ENCODE measurements around the gene ZNF227. TPM values are rescaled to one million over a fixed set of nuclear protein-coding genes. Genes with fewer than 3 reads are reported as not detected.
"Not testable (repeated sequence)": the region's sequence is repeated elsewhere in the genome, so short reads cannot be mapped to it uniquely, and the experiment has no call there.

ZNF227 gene
- total RNA-seq, 2 experiments from 2014 or later: 16.2 to 17.2 TPM

DNA sequence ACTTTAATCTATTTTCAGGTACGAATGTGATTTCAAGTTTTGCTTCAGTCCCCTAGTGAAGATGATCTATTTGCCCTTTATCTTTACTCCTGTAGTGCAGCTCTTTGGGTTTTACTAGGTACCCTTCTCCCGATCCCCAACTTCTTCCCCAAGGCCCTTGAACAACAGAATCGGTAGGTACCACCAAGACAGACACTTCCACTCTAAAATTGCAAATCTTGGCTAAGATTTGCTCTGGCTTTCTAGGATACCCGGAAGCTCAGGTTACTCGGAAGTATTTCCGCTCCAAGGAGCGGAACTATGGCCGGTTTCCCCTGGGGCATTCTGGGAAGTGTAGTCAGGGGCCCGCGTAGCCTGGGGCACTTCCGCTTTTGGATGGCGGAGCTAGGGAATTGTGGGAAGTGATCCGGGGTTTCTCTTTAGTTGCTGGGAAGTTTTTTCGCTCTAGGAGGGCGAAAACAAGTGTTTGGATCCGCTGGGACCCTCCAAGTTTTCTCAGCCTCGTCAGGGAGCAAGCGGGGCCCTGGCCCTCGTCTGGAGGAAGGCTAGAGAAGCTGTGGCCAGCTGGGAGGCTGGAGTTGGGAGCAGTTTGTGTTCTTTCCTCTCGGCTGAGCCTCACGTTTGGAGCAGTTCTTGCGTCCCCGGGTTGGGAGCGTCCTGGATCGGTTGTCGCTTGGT, 5.1 kb upstream of the ZNF227 start:
- peak; percentile 51 to 91 (median 71) for DNase-seq
- Histone ChIP-seq H3K4me1 (ENCODE audit: insufficient read depth, low read length) (peaks cover 10% of the 10 kb centered on the region), H3K36me3 (ENCODE audit: insufficient read depth, low read length) (no peaks in the 10 kb centered on the region), H3K27me3 (ENCODE audit: control insufficient read depth in 1 of 2, insufficient read depth in 2 of 2, low read length in 2 of 2) (peaks cover 0 to 7% of the 10 kb centered on the region in 2 experiments), H3K27ac (ENCODE audit: low read depth in 1 of 2, low read length in 2 of 2) (peak overlapping the region; percentile 64 to 76), H3K9me3 (ENCODE audit: control insufficient read depth in 1 of 2, insufficient read depth in 1 of 2, low read length in 2 of 2) (peaks cover 15 to 25% of the 10 kb centered on the region in 2 experiments), H3K4me3 (ENCODE audit: low read length) (peak overlapping the region; percentile 85)
- peak overlapping the region; percentile 67 for H3K27ac Mint-ChIP-seq
- intact Hi-C loops (cut with DNase I, micrococcal nuclease): loop anchor here (1.0 to 5.0 kb wide), 7 partner anchors 42 to 305 kb away; partner anchors contain the start of genes ZNF226 (in 2 of the 2), ZNF180 (in 1 of the 2), ZNF224 (in 1 of the 2) and ZNF225 (in 1 of the 2)
- peaks cover 21% of the 10 kb centered on the region for H3K36me3 Mint-ChIP-seq (ENCODE audit: low read depth)
- peaks cover 11% of the 10 kb centered on the region for H3K9me3 Mint-ChIP-seq
- H3K4me3 Mint-ChIP-seq: peak overlapping the region; percentile 78
- peaks cover 10% of the 10 kb centered on the region for H3K27me3 Mint-ChIP-seq
- TF ChIP-seq, protein P1, sequence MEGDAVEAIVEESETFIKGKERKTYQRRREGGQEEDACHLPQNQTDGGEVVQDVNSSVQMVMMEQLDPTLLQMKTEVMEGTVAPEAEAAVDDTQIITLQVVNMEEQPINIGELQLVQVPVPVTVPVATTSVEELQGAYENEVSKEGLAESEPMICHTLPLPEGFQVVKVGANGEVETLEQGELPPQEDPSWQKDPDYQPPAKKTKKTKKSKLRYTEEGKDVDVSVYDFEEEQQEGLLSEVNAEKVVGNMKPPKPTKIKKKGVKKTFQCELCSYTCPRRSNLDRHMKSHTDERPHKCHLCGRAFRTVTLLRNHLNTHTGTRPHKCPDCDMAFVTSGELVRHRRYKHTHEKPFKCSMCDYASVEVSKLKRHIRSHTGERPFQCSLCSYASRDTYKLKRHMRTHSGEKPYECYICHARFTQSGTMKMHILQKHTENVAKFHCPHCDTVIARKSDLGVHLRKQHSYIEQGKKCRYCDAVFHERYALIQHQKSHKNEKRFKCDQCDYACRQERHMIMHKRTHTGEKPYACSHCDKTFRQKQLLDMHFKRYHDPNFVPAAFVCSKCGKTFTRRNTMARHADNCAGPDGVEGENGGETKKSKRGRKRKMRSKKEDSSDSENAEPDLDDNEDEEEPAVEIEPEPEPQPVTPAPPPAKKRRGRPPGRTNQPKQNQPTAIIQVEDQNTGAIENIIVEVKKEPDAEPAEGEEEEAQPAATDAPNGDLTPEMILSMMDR (IDR thresholded peaks at IDR 0.05): no peak
- ATAC-seq (ENCODE audit: poor library complexity): peak; percentile 81
- H3K4me1 Mint-ChIP-seq (ENCODE audit: low read depth): peaks cover 14% of the 10 kb centered on the region
- ChIA-PET POLR2A (interaction anchor here (1.0 to 1.8 kb wide), 8 partner anchors 9 to 306 kb away, joined by 3 to 22 read pairs (median 5); partner anchors contain the start of genes ZNF180, ZNF226, ZNF233 and ZNF235), CTCF (interaction anchor here (0.6 kb wide), 1 partner anchor 543 kb away, joined by 3 read pairs; no protein-coding TSS in a partner anchor)

- TF ChIP-seq, protein P1 (IDR thresholded peaks at IDR 0.05): no peak
- Mint-ChIP-seq H3K4me3 (peak overlapping the region; percentile 96), H3K36me3 (ENCODE audit: low read depth) (peaks cover 53% of the 10 kb centered on the region), H3K27me3 (no peaks in the 10 kb centered on the region), H3K27ac (peak overlapping the region; percentile 90), H3K4me1 (ENCODE audit: low read depth) (peaks cover 48% of the 10 kb centered on the region), H3K9me3 (peaks cover 5% of the 10 kb centered on the region)
- peak overlapping the region; percentile 65 for H3K4me3 ChIP-seq (ENCODE audit: low read length)
- H3K27ac ChIP-seq (ENCODE audit: low read depth in 1 of 2, low read length in 2 of 2): peak overlapping the region; percentile 70 to 73
- peaks cover 23% of the 10 kb centered on the region for H3K36me3 ChIP-seq (ENCODE audit: insufficient read depth, low read length)
- ATAC-seq (ENCODE audit: poor library complexity) (no peak), DNase-seq (peak in 3 of 14 experiments; percentile 2 to 15 (median 12))
- peaks cover 6% of the 10 kb centered on the region for H3K4me1 ChIP-seq (ENCODE audit: insufficient read depth, low read length)
- H3K27me3 ChIP-seq (ENCODE audit: control insufficient read depth in 1 of 2, insufficient read depth in 2 of 2, low read length in 2 of 2): no peaks in the 10 kb centered on the region
- ChIA-PET POLR2A (interaction anchor here (0.7 to 1.9 kb wide), 9 partner anchors 46 to 288 kb away, joined by 3 to 12 read pairs (median 4); partner anchors contain the start of genes ZNF180, ZNF224, ZNF226 and ZNF234), CTCF (interaction anchor here (1.0 kb wide), 1 partner anchor 48 kb away, joined by 3 read pairs; the partner anchor contains the start of gene ZNF226)
- H3K9me3 ChIP-seq (ENCODE audit: control insufficient read depth in 1 of 2, insufficient read depth in 1 of 2, low read length in 2 of 2): peaks cover 6 to 8% of the 10 kb centered on the region in 2 experiments
- intact Hi-C loops (cut with DNase I, micrococcal nuclease): loop anchor here in 1 of 2 experiments (1.0 to 5.0 kb wide), 3 partner anchors 48 to 444 kb away; partner anchors contain the start of genes ZNF226 and ZNF235
Measured at GRCh38 chr19:44212866-44213346, 574 bp downstream of the ZNF227 start.

- H3K4me3 ChIP-seq (ENCODE audit: low read length); POLR2A ChIA-PET; H3K4me3 Mint-ChIP-seq; H3K9me3 Mint-ChIP-seq; H3K27ac Mint-ChIP-seq; H3K4me1 ChIP-seq (ENCODE audit: insufficient read depth, low read length); H3K27ac ChIP-seq (ENCODE audit: low read depth in 1 of 2, low read length in 2 of 2); intact Hi-C loops (cut with DNase I, micrococcal nuclease); ATAC-seq (ENCODE audit: poor library complexity); H3K27me3 Mint-ChIP-seq; CTCF ChIA-PET; DNase-seq; H3K27me3 ChIP-seq (ENCODE audit: control insufficient read depth in 1 of 2, insufficient read depth in 2 of 2, low read length in 2 of 2); H3K9me3 ChIP-seq (ENCODE audit: control insufficient read depth in 1 of 2, insufficient read depth in 1 of 2, low read length in 2 of 2): not testable (repeated sequence)
- Mint-ChIP-seq H3K4me1 (ENCODE audit: low read depth) (peaks cover 28% of the 10 kb centered on the region), H3K36me3 (ENCODE audit: low read depth) (peaks cover 83% of the 10 kb centered on the region)
- peaks cover 33% of the 10 kb centered on the region for H3K36me3 ChIP-seq (ENCODE audit: insufficient read depth, low read length)
Measured at GRCh38 chr19:44219926-44220325, 7.6 kb downstream of the ZNF227 start.

DNA sequence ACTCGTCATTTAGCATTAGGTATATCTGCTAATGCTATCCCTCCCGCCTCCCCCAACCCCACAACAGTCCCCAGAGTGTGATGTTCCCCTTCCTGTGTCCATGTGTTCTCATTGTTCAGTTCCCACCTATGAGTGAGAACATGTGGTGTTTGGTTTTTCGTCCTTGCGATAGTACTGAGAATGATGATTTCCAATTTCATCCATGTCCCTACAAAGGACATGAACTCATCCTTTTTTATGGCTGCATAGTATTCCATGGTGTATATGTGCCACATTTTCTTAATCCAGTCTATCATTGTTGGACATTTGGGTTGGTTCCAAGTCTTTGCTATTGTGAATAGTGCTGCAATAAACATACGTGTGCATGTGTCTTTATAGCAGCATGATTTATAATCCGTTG, 8.4 kb downstream of the ZNF227 start:
- Mint-ChIP-seq H3K36me3 (ENCODE audit: low read depth) (peaks cover 84% of the 10 kb centered on the region), H3K4me1 (ENCODE audit: low read depth) (peaks cover 21% of the 10 kb centered on the region)
- H3K9me3 ChIP-seq (ENCODE audit: control insufficient read depth in 1 of 2, insufficient read depth in 1 of 2, low read length in 2 of 2); H3K27ac Mint-ChIP-seq; POLR2A ChIA-PET; H3K27me3 Mint-ChIP-seq; DNase-seq; intact Hi-C loops (cut with DNase I, micrococcal nuclease); H3K4me1 ChIP-seq (ENCODE audit: insufficient read depth, low read length); ATAC-seq (ENCODE audit: poor library complexity); H3K4me3 Mint-ChIP-seq; CTCF ChIA-PET; H3K27ac ChIP-seq (ENCODE audit: low read depth in 1 of 2, low read length in 2 of 2); H3K9me3 Mint-ChIP-seq; H3K4me3 ChIP-seq (ENCODE audit: low read length); H3K27me3 ChIP-seq (ENCODE audit: control insufficient read depth in 1 of 2, insufficient read depth in 2 of 2, low read length in 2 of 2): not testable (repeated sequence)
- H3K36me3 ChIP-seq (ENCODE audit: insufficient read depth, low read length): peaks cover 30% of the 10 kb centered on the region

GRCh38 chr19:44221291-44221690, 9.0 kb downstream of the ZNF227 start:
- intact Hi-C loops (cut with DNase I, micrococcal nuclease); H3K9me3 Mint-ChIP-seq: not testable (repeated sequence)
- peaks cover 18% of the 10 kb centered on the region for H3K4me1 Mint-ChIP-seq (ENCODE audit: low read depth)

More at GRCh38 chr19:44221291-44221690, 9.0 kb downstream of the ZNF227 start:
- H3K4me3 ChIP-seq (ENCODE audit: low read length); H3K4me3 Mint-ChIP-seq; H3K27ac ChIP-seq (ENCODE audit: low read depth in 1 of 2, low read length in 2 of 2); H3K27me3 ChIP-seq (ENCODE audit: control insufficient read depth in 1 of 2, insufficient read depth in 2 of 2, low read length in 2 of 2); H3K27ac Mint-ChIP-seq; DNase-seq; ATAC-seq (ENCODE audit: poor library complexity); H3K9me3 ChIP-seq (ENCODE audit: control insufficient read depth in 1 of 2, insufficient read depth in 1 of 2, low read length in 2 of 2); CTCF ChIA-PET; POLR2A ChIA-PET; H3K27me3 Mint-ChIP-seq; H3K4me1 ChIP-seq (ENCODE audit: insufficient read depth, low read length): not testable (repeated sequence)
- H3K36me3 ChIP-seq (ENCODE audit: insufficient read depth, low read length): peaks cover 32% of the 10 kb centered on the region
- peaks cover 84% of the 10 kb centered on the region for H3K36me3 Mint-ChIP-seq (ENCODE audit: low read depth)
